Activated naive CD8-positive, alpha-beta T cell treated with anti-CD3 and anti-CD28 coated beads, Interleukin-2, amount 50 U/mL, for 24 hours (primary cell): ENCODE data around the gene LARP4B.

Source experiments
- ATAC-seq: fragments of 150-1000 bp; cut with Tn5 transposase; one replicate; pipeline ENCODE4 v1.10.0; 2021
- DNase-seq: peaks from one replicate; pipeline ENCODE4 v3.0.0; 2021
- H3K27ac Mint-ChIP-seq: one replicate; pipeline ENCODE4 v1.8.0; 2021; ENCODE audit warnings: mild to moderate bottlenecking, mixed read lengths
- H3K27me3 Mint-ChIP-seq: one replicate; pipeline ENCODE4 v1.8.0; 2021; ENCODE audit warnings: mixed read lengths
- H3K36me3 Mint-ChIP-seq: one replicate; pipeline ENCODE4 v1.8.0; 2021; ENCODE audit warnings: low read depth, mixed read lengths
- H3K4me1 Mint-ChIP-seq: one replicate; pipeline ENCODE4 v1.8.0; 2021; ENCODE audit warnings: mixed read lengths
- H3K4me3 Mint-ChIP-seq: one replicate; pipeline ENCODE4 v1.8.0; 2021; ENCODE audit warnings: mild to moderate bottlenecking, moderate library complexity, mixed read lengths
- H3K9me3 Mint-ChIP-seq: one replicate; pipeline ENCODE4 v1.8.0; 2021; ENCODE audit warnings: mixed read lengths

The LARP4B gene

GRCh38 chr10:878333-878759, 53.2 kb downstream of the LARP4B start:
- peaks cover 45% of the 10 kb centered on the region for H3K36me3 Mint-ChIP-seq
- DNase-seq: no peak
- H3K27me3 Mint-ChIP-seq: no peaks in the 10 kb centered on the region
- H3K4me1 Mint-ChIP-seq: peaks cover 2% of the 10 kb centered on the region
- no peak overlapping the region for H3K27ac Mint-ChIP-seq
- no peak overlapping the region for H3K4me3 Mint-ChIP-seq
- H3K9me3 Mint-ChIP-seq: no peaks in the 10 kb centered on the region
- ATAC-seq: no peak

- no peak overlapping the region for H3K27ac Mint-ChIP-seq
These were observed 55.1 kb downstream of the LARP4B start for GRCh38 chr10:876438-876837.

GRCh38 chr10:873020-873419, 58.5 kb downstream of the LARP4B start:
- no peaks in the 10 kb centered on the region for H3K9me3 Mint-ChIP-seq
- H3K4me3 Mint-ChIP-seq: no peak overlapping the region
- H3K36me3 Mint-ChIP-seq: peaks cover 40% of the 10 kb centered on the region
- H3K27me3 Mint-ChIP-seq: no peaks in the 10 kb centered on the region
- ATAC-seq (no peak), DNase-seq (no peak)
- no peak overlapping the region for H3K27ac Mint-ChIP-seq
- peaks cover 22% of the 10 kb centered on the region for H3K4me1 Mint-ChIP-seq

More at GRCh38 chr10:876438-876837, 55.1 kb downstream of the LARP4B start:
- no peak for DNase-seq
- Mint-ChIP-seq H3K4me1 (peaks cover 5% of the 10 kb centered on the region), H3K4me3 (no peak overlapping the region), H3K27me3 (no peaks in the 10 kb centered on the region), H3K9me3 (no peaks in the 10 kb centered on the region), H3K36me3 (peaks cover 46% of the 10 kb centered on the region)
- no peak for ATAC-seq

- Mint-ChIP-seq H3K27ac (no peak overlapping the region), H3K9me3 (no peaks in the 10 kb centered on the region), H3K36me3 (peaks cover 32% of the 10 kb centered on the region), H3K4me3 (no peak overlapping the region), H3K27me3 (no peaks in the 10 kb centered on the region), H3K4me1 (peaks cover 24% of the 10 kb centered on the region)
- DNase-seq: no peak
- ATAC-seq: no peak
These were observed 59.5 kb downstream of the LARP4B start for GRCh38 chr10:871951-872403.

GRCh38 chr10:870564-871166, 60.8 kb downstream of the LARP4B start:
- Mint-ChIP-seq H3K4me3 (no peak overlapping the region), H3K9me3 (no peaks in the 10 kb centered on the region), H3K36me3 (peaks cover 29% of the 10 kb centered on the region), H3K4me1 (peaks cover 24% of the 10 kb centered on the region), H3K27ac (peak overlapping the region; percentile 8), H3K27me3 (no peaks in the 10 kb centered on the region)
- ATAC-seq (peak; percentile 33), DNase-seq (no peak)

- H3K27me3 Mint-ChIP-seq: no peaks in the 10 kb centered on the region
These were observed 62.3 kb downstream of the LARP4B start for GRCh38 chr10:869171-869570.

GRCh38 chr10:867807-868206, 63.7 kb downstream of the LARP4B start:
- Mint-ChIP-seq H3K9me3 (no peaks in the 10 kb centered on the region), H3K36me3 (peaks cover 27% of the 10 kb centered on the region), H3K27ac (no peak overlapping the region), H3K4me1 (peaks cover 22% of the 10 kb centered on the region), H3K27me3 (no peaks in the 10 kb centered on the region), H3K4me3 (no peak overlapping the region)
- DNase-seq: no peak
- no peak for ATAC-seq

More at GRCh38 chr10:869171-869570, 62.3 kb downstream of the LARP4B start:
- DNase-seq: no peak
- ATAC-seq: no peak
- peaks cover 24% of the 10 kb centered on the region for H3K36me3 Mint-ChIP-seq
- H3K27ac Mint-ChIP-seq: no peak overlapping the region
- H3K4me3 Mint-ChIP-seq: no peak overlapping the region
- H3K9me3 Mint-ChIP-seq: no peaks in the 10 kb centered on the region
- H3K4me1 Mint-ChIP-seq: peaks cover 23% of the 10 kb centered on the region

GRCh38 chr10:866577-866941, 64.9 kb downstream of the LARP4B start:
- Mint-ChIP-seq H3K36me3 (peaks cover 28% of the 10 kb centered on the region), H3K27me3 (no peaks in the 10 kb centered on the region), H3K4me3 (no peak overlapping the region), H3K4me1 (peaks cover 19% of the 10 kb centered on the region), H3K9me3 (no peaks in the 10 kb centered on the region), H3K27ac (no peak overlapping the region)
- ATAC-seq: no peak
- DNase-seq: no peak

GRCh38 chr10:865924-866576, 65.5 kb downstream of the LARP4B start:
- Mint-ChIP-seq H3K4me1 (peaks cover 15% of the 10 kb centered on the region), H3K27me3 (no peaks in the 10 kb centered on the region), H3K27ac (no peak overlapping the region), H3K9me3 (no peaks in the 10 kb centered on the region), H3K4me3 (no peak overlapping the region), H3K36me3 (peaks cover 32% of the 10 kb centered on the region)
- ATAC-seq (no peak), DNase-seq (no peak)

GRCh38 chr10:865257-865656, 66.2 kb downstream of the LARP4B start:
- Mint-ChIP-seq H3K36me3 (peaks cover 39% of the 10 kb centered on the region), H3K4me1 (peaks cover 8% of the 10 kb centered on the region), H3K9me3 (no peaks in the 10 kb centered on the region), H3K4me3 (no peak overlapping the region), H3K27me3 (no peaks in the 10 kb centered on the region), H3K27ac (no peak overlapping the region)
- ATAC-seq (no peak), DNase-seq (no peak)

GRCh38 chr10:860519-860918, 71.0 kb downstream of the LARP4B start:
- Mint-ChIP-seq H3K27ac (no peak overlapping the region), H3K4me3 (no peak overlapping the region), H3K36me3 (peaks cover 56% of the 10 kb centered on the region), H3K9me3 (no peaks in the 10 kb centered on the region), H3K27me3 (no peaks in the 10 kb centered on the region), H3K4me1 (peaks cover 3% of the 10 kb centered on the region)
- no peak for ATAC-seq
- no peak for DNase-seq

GRCh38 chr10:856416-857157, 74.9 kb downstream of the LARP4B start:
- H3K4me3 Mint-ChIP-seq: no peak overlapping the region
- H3K27ac Mint-ChIP-seq: no peak overlapping the region
- DNase-seq (no peak), ATAC-seq (no peak)
- peaks cover 21% of the 10 kb centered on the region for H3K4me1 Mint-ChIP-seq
- peaks cover 5% of the 10 kb centered on the region for H3K9me3 Mint-ChIP-seq
- H3K27me3 Mint-ChIP-seq: no peaks in the 10 kb centered on the region
- H3K36me3 Mint-ChIP-seq: peaks cover 64% of the 10 kb centered on the region

GRCh38 chr10:855671-856070, 75.8 kb downstream of the LARP4B start:
- no peaks in the 10 kb centered on the region for H3K27me3 Mint-ChIP-seq
- H3K27ac Mint-ChIP-seq: no peak overlapping the region
- DNase-seq (no peak), ATAC-seq (no peak)
- peaks cover 9% of the 10 kb centered on the region for H3K9me3 Mint-ChIP-seq
- H3K4me3 Mint-ChIP-seq: no peak overlapping the region
- peaks cover 65% of the 10 kb centered on the region for H3K36me3 Mint-ChIP-seq
- H3K4me1 Mint-ChIP-seq: peaks cover 28% of the 10 kb centered on the region

GRCh38 chr10:855079-855478, 76.4 kb downstream of the LARP4B start:
- H3K27ac Mint-ChIP-seq: no peak overlapping the region
- H3K4me3 Mint-ChIP-seq: no peak overlapping the region
- H3K36me3 Mint-ChIP-seq: peaks cover 65% of the 10 kb centered on the region
- no peaks in the 10 kb centered on the region for H3K27me3 Mint-ChIP-seq
- H3K9me3 Mint-ChIP-seq: peaks cover 13% of the 10 kb centered on the region
- H3K4me1 Mint-ChIP-seq: peaks cover 29% of the 10 kb centered on the region
- ATAC-seq: no peak
- no peak for DNase-seq

- no peak overlapping the region for H3K27ac Mint-ChIP-seq
- ATAC-seq: no peak
- no peak for DNase-seq
- H3K9me3 Mint-ChIP-seq: peaks cover 14% of the 10 kb centered on the region
- no peaks in the 10 kb centered on the region for H3K27me3 Mint-ChIP-seq
- H3K4me3 Mint-ChIP-seq: no peak overlapping the region
- peaks cover 67% of the 10 kb centered on the region for H3K36me3 Mint-ChIP-seq
- H3K4me1 Mint-ChIP-seq: peaks cover 31% of the 10 kb centered on the region
These were observed 78.5 kb downstream of the LARP4B start for GRCh38 chr10:853017-853416.
